T-cell (primary cell): ENCODE measurements around the gene LGMN. TPM values are rescaled to one million over a fixed set of nuclear protein-coding genes. Genes with fewer than 3 reads are reported as not detected.

Source experiments
- ATAC-seq, 4 experiments: fragments of 200-7000 bp in 3 of 4; fragments of 150-1000 bp in 1 of 4; cut with Tn5 transposase; replicated peaks in 1 of 4; 1 replicate in 3 of 4; 2 replicates in 1 of 4; pipeline ENCODE4 v1.10.0; 2021; ENCODE audit warnings: moderate library complexity in 3 of 4, mild to moderate bottlenecking in 2 of 4, moderate number of reproducible peaks in 1 of 4
- CTCF ChIA-PET, 2 donors: fragments of 300-600 bp; sonication (Branson Sonifier 250); formaldehyde crosslinking; loops; one replicate each; lab custom pipeline; 2022; ENCODE audit warnings: antibody characterized with exemption in 2 of 2; lab: Charles Lee
- POLR2A ChIA-PET, 2 donors: fragments of 300-600 bp; sonication (Branson Sonifier 250); formaldehyde crosslinking; loops; one replicate each; lab custom pipeline; 2022; ENCODE audit warnings: antibody characterized with exemption in 2 of 2; lab: Charles Lee
- DNase-seq, 35 experiments: peaks; one replicate each; pipeline versions ENCODE4 v3.0.0 to v3.0.0-alpha.2; 2013 to 2023
- H3K27ac ChIP-seq: one replicate; pipeline ENCODE4 v1.5.1; 2013; ENCODE audit warnings: low read length
- H3K27me3 ChIP-seq, 2 experiments: replicated peaks in 1 of 2; 1 replicate in 1 of 2; 2 replicates in 1 of 2; pipeline versions ENCODE4 v1.6.1 to v1.7.0; 2013; ENCODE audit warnings: low read length in 1 of 2, mixed read lengths in 1 of 2; ENCODE audit not compliant: control insufficient read depth in 2 of 2, insufficient read depth in 2 of 2; ENCODE audit errors: extremely low read depth in 1 of 2
- H3K36me3 ChIP-seq, 2 donors: 1 replicate in 1 of 2; 2 replicates in 1 of 2; pipeline versions ENCODE4 v1.6.1 to v1.7.0; 2013; ENCODE audit warnings: low read length in 1 of 2; ENCODE audit not compliant: control insufficient read depth in 2 of 2, insufficient read depth in 1 of 2; ENCODE audit errors: extremely low read depth in 1 of 2
- H3K4me1 ChIP-seq, 2 experiments: 1 replicate in 1 of 2; 2 replicates in 1 of 2; pipeline versions ENCODE4 v1.6.1 to v1.7.0; 2013; ENCODE audit warnings: low read length in 2 of 2, mixed read lengths in 1 of 2; ENCODE audit not compliant: insufficient read depth in 2 of 2, control insufficient read depth in 1 of 2; ENCODE audit errors: extremely low read depth in 1 of 2
- H3K4me3 ChIP-seq, 2 donors: 1 replicate in 1 of 2; 2 replicates in 1 of 2; pipeline versions ENCODE4 v1.5.1 to v1.7.0; 2013; ENCODE audit warnings: mild to moderate bottlenecking in 2 of 2, low read length in 1 of 2, moderate library complexity in 1 of 2; ENCODE audit not compliant: control insufficient read depth in 1 of 2; ENCODE audit errors: extremely low read depth in 1 of 2
- H3K9me3 ChIP-seq: 2 replicates; pipeline ENCODE4 v1.7.0; 2013
- H3K27ac Mint-ChIP-seq, 2 donors: one replicate each; pipeline ENCODE4 v1.8.0; 2020 to 2021; ENCODE audit warnings: mild to moderate bottlenecking in 2 of 2, mixed read lengths in 2 of 2
- H3K27me3 Mint-ChIP-seq, 2 donors: one replicate each; pipeline ENCODE4 v1.8.0; 2021 to 2022; ENCODE audit warnings: mixed read lengths in 2 of 2
- H3K36me3 Mint-ChIP-seq: one replicate; pipeline ENCODE4 v1.8.0; 2021; ENCODE audit warnings: mixed read lengths
- H3K4me1 Mint-ChIP-seq, 3 donors: one replicate each; pipeline ENCODE4 v1.8.0; 2020 to 2022; ENCODE audit warnings: mixed read lengths in 3 of 3, mild to moderate bottlenecking in 1 of 3
- H3K4me3 Mint-ChIP-seq, 3 donors: one replicate each; pipeline ENCODE4 v1.8.0; 2020 to 2022; ENCODE audit warnings: mild to moderate bottlenecking in 3 of 3, mixed read lengths in 3 of 3, moderate library complexity in 3 of 3
- H3K9me3 Mint-ChIP-seq, 3 donors: one replicate each; pipeline ENCODE4 v1.8.0; 2020 to 2022; ENCODE audit warnings: mixed read lengths in 3 of 3
- WGBS: methylation state at CpG from one replicate; pipeline ENCODE4 v1.1.5; 2013; ENCODE audit warnings: missing lambda C conversion rate; ENCODE audit not compliant: insufficient coverage; 5-methylcytosine and 5-hydroxymethylcytosine counted together
- total RNA-seq, 35 experiments: library from RNA in 6 of 35; stranded (reverse) in 6 of 35; fragments of 120-200 nt in 1 of 35; gene quantifications; one replicate each; pipeline versions ENCODE4 v1.2.1 to v1.2.4 and lab custom pipeline; 2013 to 2026

Gene LGMN
- total RNA-seq, 5 donors from 2014 or later (not counting 1 experiment from before 2014, with no cell fraction given): 6.1 to 11.1 (median 8.8) TPM

DNA sequence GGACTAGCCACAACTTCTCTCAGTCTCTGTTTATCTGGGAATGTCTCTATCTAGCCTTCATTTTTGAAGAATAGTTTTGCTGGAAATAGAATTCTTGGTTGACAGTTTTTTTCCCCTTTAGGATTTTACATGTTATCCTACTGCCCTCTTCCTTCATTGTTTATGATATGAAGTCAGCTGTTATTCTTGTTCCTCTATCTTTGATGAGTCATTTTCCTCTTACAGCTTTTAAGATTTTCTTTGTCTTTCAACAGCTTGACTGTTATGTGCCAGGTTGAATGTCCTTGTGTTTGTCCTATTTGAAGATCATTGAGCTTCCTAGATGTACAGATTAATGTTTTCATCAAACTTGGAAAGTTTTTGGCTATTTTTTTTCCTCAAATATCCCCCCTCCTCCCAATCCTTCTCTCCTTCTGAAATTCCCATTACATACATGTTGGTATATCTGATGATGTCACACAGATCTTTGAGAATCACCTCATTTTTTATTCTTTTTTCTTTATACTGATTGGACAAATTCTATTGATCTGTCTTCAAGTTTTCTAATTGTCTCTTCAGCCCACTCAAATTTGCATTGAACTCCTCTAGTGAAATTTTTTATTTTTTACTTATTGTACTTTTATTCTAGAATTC lies 41.1 kb upstream of the LGMN start:
- no peaks in the 10 kb centered on the region for H3K36me3 ChIP-seq
- H3K27ac ChIP-seq: no peak overlapping the region
- DNase-seq (no peak), ATAC-seq (no peak)
- peaks cover 8 to 14% (median 9%) of the 10 kb centered on the region in 3 donors for H3K4me1 Mint-ChIP-seq
- no peak overlapping the region for H3K4me3 Mint-ChIP-seq
- ChIA-PET CTCF (interaction anchor here in 1 of 2 donors (0.6 kb wide), 1 partner anchor 1776 kb away, joined by 5 read pairs; no protein-coding TSS in a partner anchor), POLR2A (no interaction called here)
- peaks cover 3% of the 10 kb centered on the region for H3K9me3 ChIP-seq
- H3K36me3 Mint-ChIP-seq: peaks cover 10% of the 10 kb centered on the region
- no peak overlapping the region for H3K27ac Mint-ChIP-seq
- no peaks in the 10 kb centered on the region for H3K27me3 Mint-ChIP-seq
- H3K4me3 ChIP-seq: no peak overlapping the region
- H3K9me3 Mint-ChIP-seq: peaks cover 8 to 21% (median 15%) of the 10 kb centered on the region in 3 donors
- no peaks in the 10 kb centered on the region for H3K27me3 ChIP-seq
- peaks cover 5 to 7% of the 10 kb centered on the region in 2 experiments for H3K4me1 ChIP-seq

- H3K4me1 ChIP-seq: no peaks in the 10 kb centered on the region
- no peaks in the 10 kb centered on the region for H3K27me3 ChIP-seq
- H3K27ac Mint-ChIP-seq: no peak overlapping the region
- H3K9me3 Mint-ChIP-seq: peaks cover 8 to 21% (median 15%) of the 10 kb centered on the region in 3 donors
- no peak overlapping the region for H3K27ac ChIP-seq
- POLR2A ChIA-PET: interaction anchor here in 1 of 2 donors (0.7 kb wide), 1 partner anchor 711 kb away, joined by 5 read pairs; no protein-coding TSS in a partner anchor
- no peaks in the 10 kb centered on the region for H3K36me3 ChIP-seq
- H3K4me3 Mint-ChIP-seq: no peak overlapping the region
- no peak for DNase-seq
- H3K9me3 ChIP-seq: peaks cover 3% of the 10 kb centered on the region
- no peaks in the 10 kb centered on the region for H3K27me3 Mint-ChIP-seq
- H3K4me3 ChIP-seq: no peak overlapping the region
- peaks cover 10% of the 10 kb centered on the region for H3K36me3 Mint-ChIP-seq
- no CpG with 5 or more reads among the region's 2 CpGs for WGBS
- ATAC-seq: no peak
- CTCF ChIA-PET: no interaction called here
- H3K4me1 Mint-ChIP-seq: no peaks in the 10 kb centered on the region
These were observed 39.1 kb upstream of the LGMN start for GRCh38 chr14:92787554-92787953.

GRCh38 chr14:92786427-92786756 lies 38.0 kb upstream of the LGMN start:
- Histone ChIP-seq H3K4me1 (no peaks in the 10 kb centered on the region), H3K9me3 (peaks cover 3% of the 10 kb centered on the region), H3K27me3 (no peaks in the 10 kb centered on the region), H3K36me3 (no peaks in the 10 kb centered on the region), H3K4me3 (no peak overlapping the region), H3K27ac (no peak overlapping the region)
- no peak for DNase-seq
- Mint-ChIP-seq H3K27me3 (no peaks in the 10 kb centered on the region), H3K36me3 (peaks cover 10% of the 10 kb centered on the region), H3K4me3 (no peak overlapping the region), H3K27ac (no peak overlapping the region), H3K9me3 (peaks cover 8 to 19% (median 15%) of the 10 kb centered on the region in 3 donors), H3K4me1 (no peaks in the 10 kb centered on the region)
- WGBS: no CpG with 5 or more reads among the region's 1 CpG
- POLR2A ChIA-PET: no interaction called here
- ATAC-seq: no peak
- CTCF ChIA-PET: interaction anchor here (0.5 to 1.5 kb wide), 4 partner anchors 14 to 332 kb away, joined by 3 to 4 read pairs (median 4); no protein-coding TSS in a partner anchor

- WGBS: 64% methylated on average over 5 of the region's 6 CpGs
- DNase-seq: no peak
- ChIA-PET POLR2A (no interaction called here), CTCF (interaction anchor here (0.5 to 1.5 kb wide), 5 partner anchors 13 to 332 kb away, joined by 3 to 4 read pairs (median 3); no protein-coding TSS in a partner anchor)
- H3K27me3 ChIP-seq: no peaks in the 10 kb centered on the region
- no peaks in the 10 kb centered on the region for H3K4me1 ChIP-seq
- H3K4me3 Mint-ChIP-seq: no peak overlapping the region
- no peak overlapping the region for H3K27ac Mint-ChIP-seq
- ATAC-seq: no peak
- H3K36me3 Mint-ChIP-seq: peaks cover 10% of the 10 kb centered on the region
- no peaks in the 10 kb centered on the region for H3K27me3 Mint-ChIP-seq
- no peak overlapping the region for H3K4me3 ChIP-seq
- peaks cover 3% of the 10 kb centered on the region for H3K9me3 ChIP-seq
- no peaks in the 10 kb centered on the region for H3K36me3 ChIP-seq
- no peak overlapping the region for H3K27ac ChIP-seq
- H3K9me3 Mint-ChIP-seq: peaks cover 8 to 16% (median 15%) of the 10 kb centered on the region in 3 donors
- peaks cover 0 to 2% (median 0%) of the 10 kb centered on the region in 3 donors for H3K4me1 Mint-ChIP-seq
These were observed 37.4 kb upstream of the LGMN start for GRCh38 chr14:92785667-92786426.

GRCh38 chr14:92783813-92784431 lies 35.5 kb upstream of the LGMN start:
- peaks cover 0 to 3% (median 0%) of the 10 kb centered on the region in 3 donors for H3K9me3 Mint-ChIP-seq
- peak; percentile 63 to 82 (median 76) for ATAC-seq
- H3K27ac Mint-ChIP-seq: no peak overlapping the region
- ChIA-PET POLR2A (interaction anchor here in 1 of 2 donors (0.6 kb wide), 1 partner anchor 65 kb away, joined by 4 read pairs; no protein-coding TSS in a partner anchor), CTCF (interaction anchor here (0.6 to 1.4 kb wide), 7 partner anchors 16 to 70 kb away, joined by 3 to 7 read pairs (median 4); no protein-coding TSS in a partner anchor)
- no peaks in the 10 kb centered on the region for H3K27me3 Mint-ChIP-seq
- DNase-seq: peak in 16 of 35 experiments; percentile 5 to 65 (median 16)
- H3K4me3 Mint-ChIP-seq: no peak overlapping the region
- WGBS: no CpG with 5 or more reads among the region's 2 CpGs
- H3K36me3 Mint-ChIP-seq: no peaks in the 10 kb centered on the region
- no peak overlapping the region for H3K27ac ChIP-seq
- H3K9me3 ChIP-seq: no peaks in the 10 kb centered on the region
- H3K36me3 ChIP-seq: no peaks in the 10 kb centered on the region
- peaks cover 0 to 11% (median 0%) of the 10 kb centered on the region in 3 donors for H3K4me1 Mint-ChIP-seq
- no peaks in the 10 kb centered on the region for H3K27me3 ChIP-seq
- H3K4me3 ChIP-seq: no peak overlapping the region
- H3K4me1 ChIP-seq: peaks cover 0 to 4% of the 10 kb centered on the region in 2 experiments

DNA sequence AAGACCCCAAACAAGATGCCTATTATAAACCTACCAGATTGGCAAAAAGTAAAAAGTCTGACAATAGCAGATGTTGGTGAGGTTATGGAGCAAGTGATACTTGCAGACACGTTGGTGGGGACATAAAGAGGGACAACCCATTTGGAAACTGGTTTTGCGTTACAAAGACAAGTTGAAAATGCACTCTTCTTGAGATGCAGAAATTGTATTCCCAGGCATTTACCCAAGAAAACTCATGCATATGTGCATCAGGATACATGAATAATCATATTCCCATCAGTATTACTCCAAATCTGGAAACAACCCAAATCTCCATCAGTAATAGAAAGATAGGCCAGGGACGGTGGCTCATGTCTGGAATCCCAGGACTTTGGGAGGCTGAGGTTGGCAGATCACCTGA lies 32.9 kb upstream of the LGMN start:
- ChIA-PET POLR2A (interaction anchor here in 1 of 2 donors (0.6 kb wide), 1 partner anchor 13 kb away, joined by 3 read pairs; no protein-coding TSS in a partner anchor), CTCF (interaction anchor here in 1 of 2 donors (1.2 kb wide), 1 partner anchor 66 kb away, joined by 5 read pairs; no protein-coding TSS in a partner anchor)
- no peaks in the 10 kb centered on the region for H3K27me3 ChIP-seq
- H3K27ac ChIP-seq: no peak overlapping the region
- H3K4me1 ChIP-seq: peaks cover 0 to 4% of the 10 kb centered on the region in 2 experiments
- 100% methylated on average over 1 of the region's 3 CpGs for WGBS
- H3K9me3 ChIP-seq: no peaks in the 10 kb centered on the region
- Mint-ChIP-seq H3K4me1 (peaks cover 0 to 11% (median 0%) of the 10 kb centered on the region in 3 donors), H3K27me3 (no peaks in the 10 kb centered on the region), H3K4me3 (no peak overlapping the region), H3K36me3 (no peaks in the 10 kb centered on the region), H3K9me3 (no peaks in the 10 kb centered on the region), H3K27ac (no peak overlapping the region)
- no peaks in the 10 kb centered on the region for H3K36me3 ChIP-seq
- DNase-seq: no peak
- ATAC-seq: no peak
- no peak overlapping the region for H3K4me3 ChIP-seq
